Vagina (tissue), 2 donors: ENCODE measurements around the gene ENKD1. TPM values are rescaled to one million over a fixed set of nuclear protein-coding genes. Genes with fewer than 3 reads are reported as not detected.

ENCODE experiments used
- DNase-seq, 2 donors: peaks; one replicate each; pipeline ENCODE4 v3.0.0-alpha.2; 2017; ENCODE audit errors: extremely low spot score in 2 of 2
- H3K27ac ChIP-seq: fragments of 200-600 bp; sonication (generic); one replicate; pipeline ENCODE4 v1.5.1; 2019
- H3K27me3 ChIP-seq: fragments of 200-600 bp; sonication (generic); one replicate; pipeline ENCODE4 v1.5.1; 2019
- H3K36me3 ChIP-seq, 2 donors: fragments of 200-600 bp; sonication (generic); one replicate each; pipeline ENCODE4 v1.5.1; 2017 to 2019
- H3K4me1 ChIP-seq: fragments of 200-600 bp; sonication (generic); one replicate; pipeline ENCODE4 v1.5.1; 2019
- H3K4me3 ChIP-seq, 2 donors: fragments of 200-600 bp; sonication (generic); 1 replicate in 1 of 2; 2 replicates in 1 of 2; pipeline ENCODE4 v1.5.1; 2016 to 2019
- H3K9me3 ChIP-seq: fragments of 200-600 bp; sonication (generic); one replicate; pipeline ENCODE4 v1.5.1; 2019
- POLR2A ChIP-seq, 2 donors: fragments of 450-650 bp; IDR thresholded peaks; one replicate each; pipeline ENCODE4 v1.6.1; 2017; ENCODE audit warnings: antibody characterized with exemption in 2 of 2, mild to moderate bottlenecking in 2 of 2, moderate library complexity in 2 of 2
- POLR2AphosphoS5 ChIP-seq, 2 donors: sonication (generic); formaldehyde crosslinking; IDR thresholded peaks; one replicate each; pipeline ENCODE4 v1.9.0; 2017; ENCODE audit warnings: antibody characterized with exemption in 2 of 2, mild to moderate bottlenecking in 2 of 2, low read depth in 1 of 2; ENCODE audit not compliant: insufficient read depth in 1 of 2
- intact Hi-C: fragments of 100-400 bp; cut with DNase I; formaldehyde crosslinking; loops from one replicate; pipeline ENCODE4 v1.15.1; 2023
- total RNA-seq: library from RNA; depleted of rRNA; stranded (reverse); fragments of >200 nt; gene quantifications from one replicate; pipeline ENCODE4 v1.2.3, GENCODE V29; 2016
- TF ChIP-seq, protein P1 (sequence below), 3 experiments: fragments of 450-650 bp in 2 of 3; fragments of 200-600 bp in 1 of 3; sonication (generic) in 1 of 3; IDR thresholded peaks; one replicate each; pipeline ENCODE4 v1.5.1; 2017 to 2019; ENCODE audit warnings: antibody characterized with exemption in 3 of 3, mild to moderate bottlenecking in 2 of 3, moderate library complexity in 2 of 3

ENKD1 gene
- total RNA-seq, 1 donor from 2014 or later = 14.7 TPM

DNA sequence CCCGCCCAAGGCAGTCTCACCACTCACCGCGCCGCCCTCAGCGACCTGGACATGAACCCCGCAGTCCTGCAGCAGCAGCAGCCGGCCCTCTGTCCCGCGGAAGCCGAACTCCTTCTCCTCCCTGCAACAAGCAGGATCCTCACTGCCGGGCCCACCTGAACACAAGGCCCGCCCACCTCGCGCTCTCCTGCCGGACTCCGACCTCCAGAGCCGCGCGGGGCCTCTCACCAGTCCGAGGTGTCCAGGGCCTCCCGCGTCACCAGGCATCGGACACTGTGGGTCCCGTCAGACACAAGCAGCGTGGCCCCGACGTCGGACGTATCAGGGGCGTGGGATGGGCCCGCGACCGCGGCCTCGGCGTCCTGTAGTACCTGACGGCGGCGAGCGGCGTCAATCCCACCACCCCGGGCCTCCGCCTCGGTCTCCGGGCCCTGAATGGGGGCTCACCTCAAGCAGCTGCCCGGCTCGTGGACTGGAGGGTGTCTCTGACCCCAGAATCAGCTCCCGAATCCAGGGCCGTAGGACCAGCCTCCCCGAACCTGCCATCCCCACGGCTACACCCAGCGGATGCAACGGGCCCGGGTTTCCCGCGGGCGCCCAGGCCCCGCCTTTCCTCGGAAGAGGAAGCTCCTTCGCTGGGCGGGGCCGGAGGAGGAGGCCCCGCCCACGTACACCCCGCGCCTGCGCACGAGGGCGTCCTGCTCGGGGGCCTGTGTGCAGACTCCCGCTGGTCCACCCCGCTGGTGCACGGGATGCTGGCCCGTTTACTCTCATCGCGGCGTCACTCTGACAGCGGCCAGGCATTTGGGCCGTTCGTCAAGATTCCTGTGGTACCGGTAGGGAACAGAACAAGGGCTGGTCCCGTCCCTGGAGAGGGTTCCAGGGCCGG is 6.6 kb downstream of the ENKD1 start, which contains the start of gene ACD:
Gene ACD (minus strand): TSS at position 586 of the 889 bp plus-strand sequence. CDS start 40 bp downstream, at position 546.
- peak in 1 of 2 donors; percentile 94 for DNase-seq
- Histone ChIP-seq H3K4me1 (peaks cover 30% of the 10 kb centered on the region), H3K9me3 (no peaks in the 10 kb centered on the region), H3K27me3 (no peaks in the 10 kb centered on the region), H3K4me3 (peak within 1 kb of the TSS; percentile 84 to 99), H3K36me3 (peaks cover 0 to 10% of the 10 kb centered on the region in 2 donors), H3K27ac (peak within 1 kb of the TSS; percentile 90)
- intact Hi-C loops = no loop called here
- TF ChIP-seq POLR2AphosphoS5 (IDR thresholded peaks at IDR 0.05; ENCODE audit: insufficient read depth in 1 of 2, low read depth in 1 of 2) (peak; percentile 84 to 99), POLR2A (IDR thresholded peaks at IDR 0.05) (peak; percentile 71 to 93)
- TF ChIP-seq, protein P1, sequence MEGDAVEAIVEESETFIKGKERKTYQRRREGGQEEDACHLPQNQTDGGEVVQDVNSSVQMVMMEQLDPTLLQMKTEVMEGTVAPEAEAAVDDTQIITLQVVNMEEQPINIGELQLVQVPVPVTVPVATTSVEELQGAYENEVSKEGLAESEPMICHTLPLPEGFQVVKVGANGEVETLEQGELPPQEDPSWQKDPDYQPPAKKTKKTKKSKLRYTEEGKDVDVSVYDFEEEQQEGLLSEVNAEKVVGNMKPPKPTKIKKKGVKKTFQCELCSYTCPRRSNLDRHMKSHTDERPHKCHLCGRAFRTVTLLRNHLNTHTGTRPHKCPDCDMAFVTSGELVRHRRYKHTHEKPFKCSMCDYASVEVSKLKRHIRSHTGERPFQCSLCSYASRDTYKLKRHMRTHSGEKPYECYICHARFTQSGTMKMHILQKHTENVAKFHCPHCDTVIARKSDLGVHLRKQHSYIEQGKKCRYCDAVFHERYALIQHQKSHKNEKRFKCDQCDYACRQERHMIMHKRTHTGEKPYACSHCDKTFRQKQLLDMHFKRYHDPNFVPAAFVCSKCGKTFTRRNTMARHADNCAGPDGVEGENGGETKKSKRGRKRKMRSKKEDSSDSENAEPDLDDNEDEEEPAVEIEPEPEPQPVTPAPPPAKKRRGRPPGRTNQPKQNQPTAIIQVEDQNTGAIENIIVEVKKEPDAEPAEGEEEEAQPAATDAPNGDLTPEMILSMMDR (IDR thresholded peaks at IDR 0.05) = no peak

DNA sequence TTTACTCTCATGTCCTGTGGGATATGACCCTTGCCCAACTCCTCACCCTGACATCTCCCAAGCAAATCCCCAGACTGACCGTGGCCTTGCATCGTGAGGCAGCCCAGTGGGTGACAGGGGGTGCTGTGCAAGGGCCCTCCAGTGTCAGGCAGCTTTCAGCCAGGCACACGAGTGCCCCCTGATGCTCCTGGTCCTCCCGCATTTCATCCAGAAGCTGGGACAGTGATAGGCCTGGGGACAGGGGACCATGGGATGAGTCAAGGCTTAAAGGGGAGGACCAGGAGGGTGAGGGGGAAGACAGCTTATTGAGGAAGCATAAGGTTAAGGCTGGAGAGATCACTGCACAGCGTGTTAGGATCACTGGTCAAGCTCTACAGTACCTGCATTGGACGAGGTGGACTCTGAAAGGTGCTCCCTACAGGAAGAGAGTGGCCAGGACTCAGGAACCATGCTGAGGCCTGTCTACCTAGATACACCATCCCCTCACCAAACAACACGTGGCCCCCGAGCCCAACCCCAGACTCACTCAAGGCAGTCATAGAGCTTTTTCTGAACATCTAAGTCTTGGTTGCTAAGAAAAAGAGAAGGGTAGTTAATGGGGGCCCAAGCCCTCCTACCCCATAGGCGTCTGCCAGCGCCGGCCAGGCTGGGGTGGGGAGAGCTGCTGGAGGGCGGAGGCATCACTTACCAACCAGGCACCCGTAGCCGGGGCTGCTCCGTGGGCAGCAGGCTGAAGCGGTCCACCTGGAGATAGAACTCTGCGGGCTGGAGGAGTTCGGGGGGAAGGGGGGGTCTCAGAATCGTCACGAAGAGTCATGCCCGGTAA is 7.5 kb downstream of the ENKD1 start:
- TF ChIP-seq, protein P1 (IDR thresholded peaks at IDR 0.05) = no peak
- TF ChIP-seq POLR2AphosphoS5 (IDR thresholded peaks at IDR 0.05; ENCODE audit: insufficient read depth in 1 of 2, low read depth in 1 of 2) = no peak
- Histone ChIP-seq H3K27me3 (no peaks in the 10 kb centered on the region), H3K27ac (peak overlapping the region; percentile 90), H3K36me3 (peaks cover 0 to 10% of the 10 kb centered on the region in 2 donors), H3K4me1 (peaks cover 28% of the 10 kb centered on the region), H3K4me3 (peak overlapping the region; percentile 84 to 99), H3K9me3 (no peaks in the 10 kb centered on the region)
- no peak for DNase-seq
- intact Hi-C loops = no loop called here

GRCh38 chr16:67657751-67658518 is 8.6 kb downstream of the ENKD1 start:
- no peak overlapping the region for H3K4me3 ChIP-seq
- H3K27me3 ChIP-seq = peaks cover 3% of the 10 kb centered on the region
- H3K36me3 ChIP-seq = peaks cover 0 to 10% of the 10 kb centered on the region in 2 donors
- no peak overlapping the region for H3K27ac ChIP-seq
- intact Hi-C loops = no loop called here
- DNase-seq = no peak
- TF ChIP-seq POLR2A (IDR thresholded peaks at IDR 0.05) = no peak
- H3K4me1 ChIP-seq = peaks cover 38% of the 10 kb centered on the region
- no peaks in the 10 kb centered on the region for H3K9me3 ChIP-seq

DNA sequence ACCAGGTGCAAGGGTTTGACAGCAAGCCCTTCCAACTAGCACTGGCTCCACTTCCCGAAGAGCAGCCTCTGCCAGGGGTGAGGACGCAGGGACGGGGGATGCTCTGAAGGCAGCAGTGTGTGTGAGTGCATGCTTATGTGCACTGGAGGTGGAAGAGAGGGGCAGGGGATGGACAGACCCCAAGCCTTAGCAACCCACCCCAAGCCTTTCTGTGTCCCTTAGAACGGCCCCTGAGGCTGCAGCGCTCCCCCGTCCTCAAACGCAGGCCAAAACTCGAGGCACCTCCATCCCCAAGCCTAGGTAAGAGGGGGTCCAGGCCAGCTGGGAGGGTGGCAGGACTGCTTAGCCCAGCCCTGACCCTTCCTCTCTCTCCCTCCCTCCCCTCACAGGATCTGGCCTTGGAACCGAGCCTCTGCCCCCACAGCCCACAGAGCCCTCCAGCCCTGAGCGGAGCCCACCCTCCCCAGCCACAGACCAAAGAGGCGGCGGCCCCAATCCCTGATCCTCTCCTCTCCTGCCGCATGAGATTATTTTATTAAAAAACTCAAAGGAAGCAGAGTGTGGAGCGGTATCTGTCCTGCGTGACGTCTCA is 9.4 kb downstream of the ENKD1 start:
- Histone ChIP-seq H3K4me1 (peaks cover 38% of the 10 kb centered on the region), H3K27me3 (peaks cover 3% of the 10 kb centered on the region), H3K4me3 (no peak overlapping the region), H3K27ac (no peak overlapping the region), H3K9me3 (no peaks in the 10 kb centered on the region), H3K36me3 (peaks cover 0 to 10% of the 10 kb centered on the region in 2 donors)
- TF ChIP-seq, protein P1 (IDR thresholded peaks at IDR 0.05) = no peak
- TF ChIP-seq POLR2AphosphoS5 (IDR thresholded peaks at IDR 0.05; ENCODE audit: insufficient read depth in 1 of 2, low read depth in 1 of 2) (no peak), POLR2A (IDR thresholded peaks at IDR 0.05) (no peak)
- no peak for DNase-seq
- intact Hi-C loops = no loop called here
